Astrocyte (in vitro differentiated cells and primary cell): ENCODE measurements around the gene SLC39A9. TPM values are rescaled to one million over a fixed set of nuclear protein-coding genes. Genes with fewer than 3 reads are reported as not detected.
"Not testable (repeated sequence)": the region's sequence is repeated elsewhere in the genome, so short reads cannot be mapped to it uniquely, and the experiment has no call there.

Experiments
- DNase-seq: peaks from one replicate; pipeline ENCODE4 v3.0.0-alpha.2; 2010; ENCODE audit warnings: low read depth
- FAIRE-seq: peaks from 2 replicates; lab custom pipeline; 2011; peaks lifted over from hg19 to GRCh38; lab: Jason Lieb, UNC
- H2AFZ ChIP-seq: 2 replicates; pipeline ENCODE4 v1.6.0; 2012; ENCODE audit warnings: low read depth, low read length, inconsistent platforms
- H3K27ac ChIP-seq: 2 replicates; pipeline ENCODE4 v1.5.1; 2011; ENCODE audit warnings: low read depth, low read length, inconsistent platforms
- H3K27me3 ChIP-seq: 2 replicates; pipeline ENCODE4 v1.6.0; 2011; ENCODE audit warnings: low read length, inconsistent platforms; ENCODE audit not compliant: insufficient read depth
- H3K36me3 ChIP-seq: 2 replicates; pipeline ENCODE4 v1.5.1; 2011; ENCODE audit warnings: low read length, inconsistent platforms; ENCODE audit not compliant: insufficient read depth
- H3K4me1 ChIP-seq: 2 replicates; pipeline ENCODE4 v1.5.1; 2011; ENCODE audit warnings: low read length, inconsistent platforms; ENCODE audit not compliant: insufficient read depth
- H3K4me2 ChIP-seq: 2 replicates; pipeline ENCODE4 v1.6.0; 2012; ENCODE audit warnings: low read length, inconsistent platforms
- H3K4me3 ChIP-seq: 2 replicates; pipeline ENCODE4 v1.5.1; 2011; ENCODE audit warnings: low read depth, mild to moderate bottlenecking, low read length, inconsistent platforms; ENCODE audit not compliant: insufficient read depth
- H3K79me2 ChIP-seq: 2 replicates; pipeline ENCODE4 v1.6.0; 2012; ENCODE audit warnings: mild to moderate bottlenecking, low read length, inconsistent platforms; ENCODE audit not compliant: insufficient read depth
- H3K9ac ChIP-seq: 2 replicates; pipeline ENCODE4 v1.6.0; 2012; ENCODE audit warnings: mild to moderate bottlenecking, low read length, inconsistent platforms
- H3K9me3 ChIP-seq: 2 replicates; pipeline ENCODE4 v1.5.1; 2012; ENCODE audit warnings: low read depth, mild to moderate bottlenecking, low read length, inconsistent platforms; ENCODE audit not compliant: insufficient read depth
- H4K20me1 ChIP-seq: 2 replicates; pipeline ENCODE4 v1.6.0; 2012; ENCODE audit warnings: low read length, inconsistent platforms; ENCODE audit not compliant: insufficient read depth
- H3K27ac Mint-ChIP-seq: one replicate; pipeline ENCODE4 v1.8.0; 2021; ENCODE audit warnings: mild to moderate bottlenecking, mixed read lengths; ENCODE audit not compliant: unreplicated experiment
- H3K27me3 Mint-ChIP-seq: one replicate; pipeline ENCODE4 v1.8.0; 2021; ENCODE audit warnings: low read depth, mixed read lengths; ENCODE audit not compliant: unreplicated experiment
- H3K36me3 Mint-ChIP-seq: one replicate; pipeline ENCODE4 v1.8.0; 2021; ENCODE audit warnings: low read depth, mixed read lengths; ENCODE audit not compliant: unreplicated experiment
- H3K4me1 Mint-ChIP-seq: one replicate; pipeline ENCODE4 v1.8.0; 2021; ENCODE audit warnings: low read depth, mixed read lengths; ENCODE audit not compliant: unreplicated experiment
- H3K4me3 Mint-ChIP-seq: one replicate; pipeline ENCODE4 v1.8.0; 2021; ENCODE audit warnings: mild to moderate bottlenecking, moderate library complexity, mixed read lengths; ENCODE audit not compliant: unreplicated experiment
- H3K9me3 Mint-ChIP-seq: one replicate; pipeline ENCODE4 v1.8.0; 2021; ENCODE audit warnings: mild to moderate bottlenecking, mixed read lengths; ENCODE audit not compliant: unreplicated experiment
- EZH2 ChIP-seq: IDR thresholded peaks from 2 replicates; pipeline ENCODE4 v1.6.1; 2012; ENCODE audit warnings: mild to moderate bottlenecking, low read length, inconsistent platforms; ENCODE audit not compliant: insufficient read depth
- total RNA-seq: library from RNA; stranded (reverse); gene quantifications from 2 replicates; pipeline ENCODE4 v1.2.1, GENCODE V29; 2021
- TF ChIP-seq, protein P1 (sequence below): IDR thresholded peaks from 2 replicates; pipeline ENCODE4 v1.5.1; 2011; ENCODE audit warnings: low read depth, mild to moderate bottlenecking, inconsistent platforms, low read length, moderate library complexity; ENCODE audit not compliant: insufficient read depth

Gene SLC39A9
- total RNA-seq, 1 donor from 2014 or later = 69.5 TPM

DNA sequence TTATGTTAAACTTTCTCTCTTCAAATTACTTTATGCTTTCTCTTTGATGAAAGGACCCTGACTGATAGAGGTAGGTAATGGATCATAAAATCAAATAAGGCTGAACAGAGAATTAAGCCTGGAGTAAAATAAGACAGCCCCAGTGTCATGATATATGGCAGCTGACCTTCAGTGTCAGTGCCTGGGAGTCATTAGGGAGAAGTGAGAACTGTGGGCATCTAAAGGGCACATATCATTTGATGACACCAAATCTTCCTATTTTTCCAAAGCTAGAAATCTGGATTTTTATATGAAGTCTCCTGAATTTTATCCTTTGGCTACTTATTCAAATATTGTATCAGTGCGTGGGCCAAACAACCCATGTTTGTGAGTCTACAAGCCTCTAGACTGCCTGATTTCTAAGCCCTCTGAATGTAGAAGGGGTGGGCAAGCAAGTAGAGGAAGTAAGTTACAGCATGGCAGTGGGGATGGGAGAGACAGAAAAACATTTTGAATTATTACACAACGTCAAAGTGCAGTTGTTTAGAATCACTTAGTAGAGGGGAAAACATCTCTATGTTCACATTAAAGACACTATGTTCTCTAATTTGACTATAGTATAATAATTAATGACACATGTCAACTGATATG is 10.0 kb downstream of the SLC39A9 start:
- Histone ChIP-seq H3K4me1 (no peaks in the 10 kb centered on the region), H3K4me2 (no peak overlapping the region), H3K4me3 (no peak overlapping the region), H3K27ac (no peak overlapping the region), H3K27me3 (no peaks in the 10 kb centered on the region), H4K20me1 (peaks cover 76% of the 10 kb centered on the region), H3K36me3 (peaks cover 3% of the 10 kb centered on the region), H3K9me3 (no peaks in the 10 kb centered on the region), H3K79me2 (peaks cover 91% of the 10 kb centered on the region), H2AFZ (no peak overlapping the region), H3K9ac (no peak overlapping the region)
- TF ChIP-seq, protein P1, sequence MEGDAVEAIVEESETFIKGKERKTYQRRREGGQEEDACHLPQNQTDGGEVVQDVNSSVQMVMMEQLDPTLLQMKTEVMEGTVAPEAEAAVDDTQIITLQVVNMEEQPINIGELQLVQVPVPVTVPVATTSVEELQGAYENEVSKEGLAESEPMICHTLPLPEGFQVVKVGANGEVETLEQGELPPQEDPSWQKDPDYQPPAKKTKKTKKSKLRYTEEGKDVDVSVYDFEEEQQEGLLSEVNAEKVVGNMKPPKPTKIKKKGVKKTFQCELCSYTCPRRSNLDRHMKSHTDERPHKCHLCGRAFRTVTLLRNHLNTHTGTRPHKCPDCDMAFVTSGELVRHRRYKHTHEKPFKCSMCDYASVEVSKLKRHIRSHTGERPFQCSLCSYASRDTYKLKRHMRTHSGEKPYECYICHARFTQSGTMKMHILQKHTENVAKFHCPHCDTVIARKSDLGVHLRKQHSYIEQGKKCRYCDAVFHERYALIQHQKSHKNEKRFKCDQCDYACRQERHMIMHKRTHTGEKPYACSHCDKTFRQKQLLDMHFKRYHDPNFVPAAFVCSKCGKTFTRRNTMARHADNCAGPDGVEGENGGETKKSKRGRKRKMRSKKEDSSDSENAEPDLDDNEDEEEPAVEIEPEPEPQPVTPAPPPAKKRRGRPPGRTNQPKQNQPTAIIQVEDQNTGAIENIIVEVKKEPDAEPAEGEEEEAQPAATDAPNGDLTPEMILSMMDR = no peak
- TF ChIP-seq EZH2 = no peak
- peaks cover 5% of the 10 kb centered on the region for H3K36me3 Mint-ChIP-seq
- FAIRE-seq (no peak), DNase-seq (no peak)
- no peak overlapping the region for H3K27ac Mint-ChIP-seq
- no peaks in the 10 kb centered on the region for H3K27me3 Mint-ChIP-seq
- H3K4me1 Mint-ChIP-seq = no peaks in the 10 kb centered on the region
- H3K9me3 Mint-ChIP-seq = no peaks in the 10 kb centered on the region
- H3K4me3 Mint-ChIP-seq = no peak overlapping the region

GRCh38 chr14:69413483-69413882 is 15.0 kb downstream of the SLC39A9 start:
- Histone ChIP-seq H3K9ac (no peak overlapping the region), H3K4me3 (no peak overlapping the region), H4K20me1 (peaks cover 52% of the 10 kb centered on the region), H3K9me3 (no peaks in the 10 kb centered on the region), H3K36me3 (no peaks in the 10 kb centered on the region), H3K4me1 (no peaks in the 10 kb centered on the region), H2AFZ (no peak overlapping the region), H3K79me2 (peaks cover 77% of the 10 kb centered on the region), H3K27ac (no peak overlapping the region), H3K27me3 (no peaks in the 10 kb centered on the region), H3K4me2 (no peak overlapping the region)
- no peaks in the 10 kb centered on the region for H3K36me3 Mint-ChIP-seq
- peaks cover 8% of the 10 kb centered on the region for H3K9me3 Mint-ChIP-seq
- no peak overlapping the region for H3K27ac Mint-ChIP-seq
- no peak for FAIRE-seq
- H3K4me1 Mint-ChIP-seq = no peaks in the 10 kb centered on the region
- no peaks in the 10 kb centered on the region for H3K27me3 Mint-ChIP-seq
- no peak for TF ChIP-seq EZH2
- TF ChIP-seq, protein P1 = no peak
- DNase-seq = no peak
- H3K4me3 Mint-ChIP-seq = no peak overlapping the region

DNA sequence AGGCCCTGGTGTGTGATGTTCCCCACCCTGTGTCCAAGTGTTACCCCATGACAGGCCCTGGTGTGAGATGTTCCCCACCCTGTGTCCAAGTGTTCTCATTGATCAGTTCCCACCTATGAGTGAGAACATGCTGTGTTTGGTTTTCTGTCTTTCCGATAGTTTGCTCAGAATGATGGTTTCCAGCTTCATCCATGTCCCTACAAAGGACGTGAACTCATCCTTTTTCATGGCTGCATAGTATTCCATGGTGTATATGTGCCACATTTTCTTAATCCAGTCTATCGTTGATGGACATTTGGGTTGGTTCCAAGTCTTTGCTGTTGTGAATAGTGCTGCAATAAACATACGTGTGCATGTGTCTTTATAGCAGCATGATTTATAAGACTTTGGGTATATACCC is 17.6 kb downstream of the SLC39A9 start:
- Histone ChIP-seq H3K79me2 (peaks cover 66% of the 10 kb centered on the region), H4K20me1 (peaks cover 39% of the 10 kb centered on the region)
- not testable (repeated sequence) for H3K27ac Mint-ChIP-seq, H3K4me1 ChIP-seq, H3K4me2 ChIP-seq, H3K27ac ChIP-seq, H3K36me3 Mint-ChIP-seq, H2AFZ ChIP-seq, H3K27me3 ChIP-seq, H3K36me3 ChIP-seq, H3K27me3 Mint-ChIP-seq, DNase-seq, H3K4me3 ChIP-seq, H3K4me3 Mint-ChIP-seq, H3K9ac ChIP-seq, FAIRE-seq, H3K9me3 ChIP-seq, H3K9me3 Mint-ChIP-seq
- peaks cover 15% of the 10 kb centered on the region for H3K4me1 Mint-ChIP-seq
